Right cardiac atrium (tissue), 5 donors: Measurements from ENCODE around the gene MAB21L4. TPM values are rescaled to one million over a fixed set of nuclear protein-coding genes. Genes with fewer than 3 reads are reported as not detected.

ENCODE experiments used
- ATAC-seq, 2 donors: fragments of 200-7000 bp; cut with Tn5 transposase; one replicate each; pipeline versions ENCODE4 v1.8.0 to v1.9.1; 2020; ENCODE audit warnings: moderate library complexity in 2 of 2, mild to moderate bottlenecking in 1 of 2
- DNase-seq, 3 donors: peaks; one replicate each; pipeline ENCODE4 v3.0.0-alpha.2; 2020
- H3K27ac ChIP-seq: one replicate; pipeline ENCODE4 v1.5.1; 2013; ENCODE audit warnings: mild to moderate bottlenecking, low read length, control low read depth, moderate library complexity
- H3K27me3 ChIP-seq: one replicate; pipeline ENCODE4 v1.6.1; 2013; ENCODE audit not compliant: control insufficient read depth, insufficient read depth
- H3K4me1 ChIP-seq: one replicate; pipeline ENCODE4 v1.6.1; 2013; ENCODE audit warnings: low read length; ENCODE audit not compliant: control insufficient read depth, insufficient read depth
- H3K4me3 ChIP-seq: one replicate; pipeline ENCODE4 v1.5.1; 2013; ENCODE audit warnings: low read length, control low read depth
- H3K9me3 ChIP-seq: one replicate; pipeline ENCODE4 v1.6.1; 2013; ENCODE audit warnings: low read length; ENCODE audit not compliant: control insufficient read depth
- WGBS: extraction: QIAGEN DNeasy Blood & Tissue Kit; methylation state at CpG from one replicate; pipeline ENCODE4 v1.1.7; 2013; 5-methylcytosine and 5-hydroxymethylcytosine counted together
- intact Hi-C, 4 donors: fragments of 100-400 bp; cut with DNase I; formaldehyde crosslinking; loops; one replicate each; pipeline versions ENCODE4 v1.11.0 to v1.14.0; 2022 to 2023
- polyA plus RNA-seq: library from polyadenylated mRNA; stranded (reverse); fragments of 200-250 nt; gene quantifications from one replicate; pipeline ENCODE4 v1.2.3, GENCODE V29; 2013
- total RNA-seq, 4 donors: library from RNA; stranded (reverse); fragmentation: NEBNext Ultra II Directional; extraction: Animal tissue kit (Norgen Biotek cat#: 25700); gene quantifications; one replicate each; pipeline ENCODE4 v1.2.1, GENCODE V29; 2021
- donor health status: healthy with polysubstance abuse.
- donor health status: DM: no; HTN: yes; CAD: no.
- donor health status: DM: no; HTN: no; CAD: no.
- donor health status: DM: no; HTN: yes; CAD: no; lungs with severe emphysema.
- donor health status: DM: yes; HTN: yes; CAD: no.

Gene MAB21L4
- total and polyA plus RNA-seq, 5 donors, result not detected

GRCh38 chr2:240872317-240873097 is 23.4 kb downstream of the MAB21L4 start:
- no peak for ATAC-seq
- Histone ChIP-seq H3K27me3 (no peaks in the 10 kb centered on the region), H3K27ac (no peak overlapping the region), H3K9me3 (no peaks in the 10 kb centered on the region), H3K4me1 (no peaks in the 10 kb centered on the region), H3K4me3 (no peak overlapping the region)
- DNase-seq, result peak in 2 of 3 donors; percentile 34 to 39
- intact Hi-C loops, result no loop called here
- WGBS, result 84% methylated on average over 17 of the region's 17 CpGs

GRCh38 chr2:240871071-240871958 is 24.6 kb downstream of the MAB21L4 start:
- ATAC-seq (no peak), DNase-seq (peak in 1 of 3 donors; percentile 49)
- 79% methylated on average over 16 of the region's 16 CpGs for WGBS
- Histone ChIP-seq H3K27me3 (no peaks in the 10 kb centered on the region), H3K9me3 (no peaks in the 10 kb centered on the region), H3K4me1 (no peaks in the 10 kb centered on the region), H3K4me3 (no peak overlapping the region), H3K27ac (no peak overlapping the region)
- intact Hi-C loops, result no loop called here

- H3K4me3 ChIP-seq, result no peak overlapping the region
- intact Hi-C loops, result loop anchor here in 1 of 4 donors (10.0 kb wide), 1 partner anchor 195 kb away; no protein-coding TSS in a partner anchor
- 87% methylated on average over 15 of the region's 15 CpGs for WGBS
These were observed 25.7 kb downstream of the MAB21L4 start for GRCh38 chr2:240869956-240870875.

GRCh38 chr2:240869109-240869955 is 26.6 kb downstream of the MAB21L4 start:
- Histone ChIP-seq H3K4me1 (no peaks in the 10 kb centered on the region), H3K27ac (no peak overlapping the region), H3K4me3 (no peak overlapping the region), H3K9me3 (no peaks in the 10 kb centered on the region), H3K27me3 (no peaks in the 10 kb centered on the region)
- intact Hi-C loops, result loop anchor here in 1 of 4 donors (10.0 kb wide), 1 partner anchor 195 kb away; no protein-coding TSS in a partner anchor
- DNase-seq (peak in 1 of 3 donors; percentile 28), ATAC-seq (no peak)
- WGBS, result 87% methylated on average over 25 of the region's 25 CpGs

More at GRCh38 chr2:240869956-240870875, 25.7 kb downstream of the MAB21L4 start:
- no peaks in the 10 kb centered on the region for H3K27me3 ChIP-seq
- H3K27ac ChIP-seq, result no peak overlapping the region
- ATAC-seq (no peak), DNase-seq (peak in 1 of 3 donors; percentile 37)
- no peaks in the 10 kb centered on the region for H3K4me1 ChIP-seq
- H3K9me3 ChIP-seq, result no peaks in the 10 kb centered on the region

- Histone ChIP-seq H3K4me3 (no peak within 1 kb of the TSS), H3K4me1 (no peaks in the 10 kb centered on the region), H3K27me3 (no peaks in the 10 kb centered on the region), H3K27ac (no peak within 1 kb of the TSS), H3K9me3 (no peaks in the 10 kb centered on the region)
- ATAC-seq, result no peak
- no peak for DNase-seq
- WGBS, result 67% methylated on average over 21 of the region's 21 CpGs
- intact Hi-C loops, result loop anchor here in 1 of 4 donors (10.0 kb wide), 1 partner anchor 196 kb away; no protein-coding TSS in a partner anchor
These were observed 27.5 kb downstream of the MAB21L4 start, which contains the start of gene AGXT for GRCh38 chr2:240868286-240869108. Gene AGXT (plus strand): TSS chr2:240868824. CDS start chr2:240868866, 42 bp downstream.

- ATAC-seq (no peak), DNase-seq (no peak)
- Histone ChIP-seq H3K4me3 (no peak overlapping the region), H3K27ac (no peak overlapping the region), H3K4me1 (no peaks in the 10 kb centered on the region), H3K9me3 (no peaks in the 10 kb centered on the region), H3K27me3 (no peaks in the 10 kb centered on the region)
- 73% methylated on average over 5 of the region's 5 CpGs for WGBS
- intact Hi-C loops, result loop anchor here in 1 of 4 donors (10.0 kb wide), 1 partner anchor 199 kb away; no protein-coding TSS in a partner anchor
These were observed 30.6 kb downstream of the MAB21L4 start for GRCh38 chr2:240865391-240865790.

GRCh38 chr2:240864475-240864874 is 31.5 kb downstream of the MAB21L4 start:
- intact Hi-C loops, result loop anchor here in 1 of 4 donors (10.0 kb wide), 1 partner anchor 200 kb away; no protein-coding TSS in a partner anchor
- 76% methylated on average over 3 of the region's 3 CpGs for WGBS

GRCh38 chr2:240861547-240861946 is 34.4 kb downstream of the MAB21L4 start:
- no peak for ATAC-seq
- H3K27me3 ChIP-seq, result no peaks in the 10 kb centered on the region
- H3K4me1 ChIP-seq, result no peaks in the 10 kb centered on the region
- DNase-seq, result no peak
- H3K4me3 ChIP-seq, result no peak overlapping the region
- no peak overlapping the region for H3K27ac ChIP-seq
- H3K9me3 ChIP-seq, result no peaks in the 10 kb centered on the region
- intact Hi-C loops, result loop anchor here in 1 of 4 donors (10.0 kb wide), 1 partner anchor 203 kb away; no protein-coding TSS in a partner anchor
- 86% methylated on average over 2 of the region's 2 CpGs for WGBS

More at GRCh38 chr2:240864475-240864874, 31.5 kb downstream of the MAB21L4 start:
- Histone ChIP-seq H3K27ac (no peak overlapping the region), H3K4me3 (no peak overlapping the region), H3K27me3 (no peaks in the 10 kb centered on the region), H3K9me3 (no peaks in the 10 kb centered on the region), H3K4me1 (no peaks in the 10 kb centered on the region)
- no peak for DNase-seq
- ATAC-seq, result no peak

- 87% methylated on average over 10 of the region's 10 CpGs for WGBS
- intact Hi-C loops, result loop anchor here in 1 of 4 donors (10.0 kb wide), 2 partner anchors 126 to 356 kb away; no protein-coding TSS in a partner anchor
- H3K27me3 ChIP-seq, result no peaks in the 10 kb centered on the region
- H3K4me3 ChIP-seq, result no peak overlapping the region
- ATAC-seq (no peak), DNase-seq (peak in 1 of 3 donors; percentile 31)
- no peak overlapping the region for H3K27ac ChIP-seq
- no peaks in the 10 kb centered on the region for H3K4me1 ChIP-seq
- no peaks in the 10 kb centered on the region for H3K9me3 ChIP-seq
These were observed 37.1 kb downstream of the MAB21L4 start for GRCh38 chr2:240858871-240859270.
